ENCODE results near the gene ACYP1.

The ACYP1 gene

DNA sequence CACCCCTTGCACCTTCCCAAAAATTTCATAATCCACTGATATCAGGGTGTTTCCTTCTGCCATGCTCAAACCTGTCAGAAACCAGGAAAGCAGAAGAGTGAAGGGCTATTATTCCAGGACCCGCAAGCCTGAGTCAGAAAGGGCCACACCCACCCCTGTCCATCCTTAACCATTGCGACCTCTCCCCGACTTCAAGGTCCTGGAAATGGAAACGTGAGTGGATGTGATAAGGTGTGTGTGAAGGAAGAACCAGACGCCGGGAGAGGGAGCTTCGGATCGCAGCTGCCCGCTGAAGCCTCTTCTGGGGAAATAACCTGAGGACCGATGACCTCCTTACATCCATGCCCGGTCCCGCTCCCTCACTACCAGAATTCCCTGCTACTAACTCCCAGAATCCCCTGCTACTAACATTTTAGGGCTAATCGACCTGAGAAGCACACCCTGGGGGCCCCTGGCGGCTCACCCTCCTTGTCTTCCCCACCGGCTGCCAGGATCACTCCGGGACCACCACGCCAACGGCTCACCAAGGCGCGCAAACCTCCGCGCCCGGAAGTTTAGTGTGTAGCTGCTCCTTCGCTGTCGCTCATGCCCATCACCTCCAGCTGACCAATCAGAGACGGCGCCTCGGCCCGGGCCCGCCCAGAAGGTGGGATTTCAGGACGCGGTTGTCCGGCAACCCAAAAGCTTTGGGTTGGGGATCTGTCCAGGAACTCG, at the start of gene ACYP1:
TSS of gene ACYP1 (minus strand) at position 534 of the 714 bp plus-strand sequence. CDS start at position 63, 471 bp downstream.
- H3K4me3 ChIP-seq (ENCODE audit: control insufficient read depth, low read depth, low read length) = peak within 1 kb of the TSS; percentile 98
- DNase-seq (ENCODE audit: low read depth) = peak; percentile 81
- TF ChIP-seq CTCF (conservative IDR thresholded peaks at IDR 0.05; ENCODE audit: control insufficient read depth, insufficient read depth, low read depth, low read length) = no peak

- no peak for DNase-seq (ENCODE audit: low read depth)
- H3K4me3 ChIP-seq (ENCODE audit: control insufficient read depth, low read depth, low read length) = no peak overlapping the region
- TF ChIP-seq CTCF (conservative IDR thresholded peaks at IDR 0.05; ENCODE audit: control insufficient read depth, insufficient read depth, low read depth, low read length) = no peak
These were observed 46.1 kb upstream of the ACYP1 start for GRCh38 chr14:75109877-75110276.

DNA sequence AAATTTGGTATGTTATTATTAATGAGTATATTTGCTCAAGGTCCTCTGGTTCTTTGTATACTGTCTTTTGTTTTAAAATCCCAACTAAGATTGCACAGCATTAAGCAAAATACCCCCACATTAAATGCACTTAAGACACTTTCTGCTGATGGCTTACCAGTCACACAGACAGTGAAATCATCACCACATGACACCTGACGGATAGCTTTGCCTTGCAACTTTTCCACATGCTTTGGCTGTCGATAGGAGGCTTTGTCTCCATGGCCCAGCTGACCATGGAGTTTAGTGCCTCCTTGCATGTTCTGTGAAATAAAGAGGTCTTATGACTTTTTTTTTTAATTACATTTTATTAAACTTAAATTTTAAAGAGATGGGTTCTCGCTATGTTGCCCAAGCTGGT, 43.4 kb upstream of the ACYP1 start:
- no peak overlapping the region for H3K4me3 ChIP-seq (ENCODE audit: control insufficient read depth, low read depth, low read length)
- no peak for TF ChIP-seq CTCF (conservative IDR thresholded peaks at IDR 0.05; ENCODE audit: control insufficient read depth, insufficient read depth, low read depth, low read length)
- no peak for DNase-seq (ENCODE audit: low read depth)

DNA sequence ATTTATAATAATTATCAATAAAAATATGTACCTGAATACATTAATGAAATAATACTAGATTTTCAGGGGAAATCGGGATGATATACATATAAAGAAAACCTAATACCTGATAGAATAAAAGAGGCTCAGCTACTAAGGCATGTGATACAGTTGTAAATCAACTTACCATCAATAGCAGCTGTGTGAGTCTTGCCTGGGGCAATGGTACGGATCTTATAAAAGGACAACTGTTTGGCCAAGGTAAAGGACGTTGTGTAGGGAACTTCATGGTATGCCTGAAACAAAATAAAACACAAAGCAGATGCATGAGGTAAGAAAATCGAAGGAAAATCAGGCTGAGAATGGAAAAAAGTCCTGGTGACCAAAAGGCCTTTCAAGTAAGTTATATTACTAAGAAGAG, 37.7 kb upstream of the ACYP1 start:
- no peak overlapping the region for H3K4me3 ChIP-seq (ENCODE audit: control insufficient read depth, low read depth, low read length)
- no peak for TF ChIP-seq CTCF (conservative IDR thresholded peaks at IDR 0.05; ENCODE audit: control insufficient read depth, insufficient read depth, low read depth, low read length)
- no peak for DNase-seq (ENCODE audit: low read depth)

- no peak for DNase-seq (ENCODE audit: low read depth)
- TF ChIP-seq CTCF (conservative IDR thresholded peaks at IDR 0.05; ENCODE audit: control insufficient read depth, insufficient read depth, low read depth, low read length) = no peak
- H3K4me3 ChIP-seq (ENCODE audit: control insufficient read depth, low read depth, low read length) = no peak overlapping the region
These were observed 34.9 kb upstream of the ACYP1 start for GRCh38 chr14:75098682-75099081.

DNA sequence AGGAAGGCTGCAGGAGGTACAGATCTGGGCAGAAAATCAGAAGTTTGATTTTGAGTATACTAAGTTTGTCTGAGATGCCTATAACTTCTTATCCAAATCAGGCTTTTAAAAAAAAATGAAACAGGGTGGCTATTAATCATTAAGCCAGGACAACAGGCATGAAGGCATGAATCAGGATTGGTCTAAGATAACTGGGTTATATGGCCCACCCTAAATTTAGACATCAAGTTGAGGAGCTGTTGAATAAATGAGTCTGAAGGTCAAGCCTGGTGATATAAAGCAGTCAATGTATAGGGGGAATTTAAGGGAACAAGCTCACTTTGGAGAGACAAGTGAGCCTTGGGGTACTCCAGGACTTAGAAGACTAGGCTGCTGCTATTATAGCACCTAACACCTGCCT, 34.4 kb upstream of the ACYP1 start:
- TF ChIP-seq CTCF (conservative IDR thresholded peaks at IDR 0.05; ENCODE audit: control insufficient read depth, insufficient read depth, low read depth, low read length) = no peak
- no peak overlapping the region for H3K4me3 ChIP-seq (ENCODE audit: control insufficient read depth, low read depth, low read length)
- DNase-seq (ENCODE audit: low read depth) = no peak

All from fibroblast of mammary gland (primary cell).